HG02571 (cell line): ENCODE data around the gene DTNB.
"Not testable (repeated sequence)": the region's sequence is repeated elsewhere in the genome, so short reads cannot be mapped to it uniquely, and the experiment has no call there.

Source experiments
- ATAC-seq: cut with Tn5 transposase; IDR thresholded peaks from one replicate; pipeline ENCODE4 v1.9.1; 2021; ENCODE audit warnings: mild to moderate bottlenecking, moderate library complexity; ENCODE audit not compliant: unreplicated experiment

Gene DTNB

GRCh38 chr2:25549571-25549970 lies 123.8 kb downstream of the DTNB start:
- not testable (repeated sequence) for ATAC-seq

- ATAC-seq, result no peak
These were observed 124.8 kb downstream of the DTNB start for GRCh38 chr2:25548601-25549000.

GRCh38 chr2:25546852-25547251 lies 126.5 kb downstream of the DTNB start:
- ATAC-seq, result no peak

GRCh38 chr2:25545899-25546298 lies 127.5 kb downstream of the DTNB start:
- ATAC-seq, result no peak

GRCh38 chr2:25544445-25544844 lies 128.9 kb downstream of the DTNB start:
- ATAC-seq, result no peak

DNA sequence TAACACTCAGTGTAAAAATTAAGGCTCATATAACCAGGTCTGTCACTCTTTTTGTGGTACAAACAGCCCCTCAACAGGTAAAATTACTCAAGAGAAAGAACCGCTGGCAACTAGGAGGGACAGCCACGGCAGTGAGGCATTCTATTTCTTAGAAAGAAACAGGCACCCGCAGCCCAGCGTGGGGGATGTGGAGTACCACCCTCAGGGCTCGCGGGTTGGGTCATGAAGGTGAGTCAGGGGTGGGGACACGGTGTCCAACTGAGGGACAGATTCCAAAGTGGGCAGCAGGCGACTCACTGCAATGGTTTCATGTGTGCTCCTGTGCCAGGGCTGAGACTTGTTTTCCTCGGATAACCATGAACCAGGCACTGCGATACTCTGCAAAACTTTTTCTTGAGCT lies 129.4 kb downstream of the DTNB start:
- ATAC-seq, result no peak

DNA sequence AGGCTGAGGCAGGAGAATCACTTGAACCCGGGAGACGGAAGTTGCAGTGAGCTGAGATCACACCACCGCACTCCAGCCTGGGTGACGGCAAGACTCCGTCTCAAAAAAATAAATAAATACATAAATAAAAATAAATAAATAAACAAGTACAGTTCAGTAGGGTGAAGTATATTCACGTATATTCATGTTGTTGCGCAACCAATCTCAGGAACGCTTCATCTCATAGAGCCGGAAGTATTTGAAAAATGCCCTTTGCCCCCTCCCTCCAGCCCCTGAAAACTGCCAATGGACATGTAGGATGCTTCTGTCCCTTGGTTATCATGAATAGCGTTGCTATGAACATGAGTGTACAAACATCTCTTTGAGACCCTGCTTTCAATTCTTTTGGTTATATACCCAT lies 132.0 kb downstream of the DTNB start:
- no peak for ATAC-seq

- ATAC-seq, result no peak
These were observed 134.2 kb downstream of the DTNB start for GRCh38 chr2:25539136-25539535.

- ATAC-seq, result no peak
These were observed 135.9 kb downstream of the DTNB start for GRCh38 chr2:25537526-25537925.

DNA sequence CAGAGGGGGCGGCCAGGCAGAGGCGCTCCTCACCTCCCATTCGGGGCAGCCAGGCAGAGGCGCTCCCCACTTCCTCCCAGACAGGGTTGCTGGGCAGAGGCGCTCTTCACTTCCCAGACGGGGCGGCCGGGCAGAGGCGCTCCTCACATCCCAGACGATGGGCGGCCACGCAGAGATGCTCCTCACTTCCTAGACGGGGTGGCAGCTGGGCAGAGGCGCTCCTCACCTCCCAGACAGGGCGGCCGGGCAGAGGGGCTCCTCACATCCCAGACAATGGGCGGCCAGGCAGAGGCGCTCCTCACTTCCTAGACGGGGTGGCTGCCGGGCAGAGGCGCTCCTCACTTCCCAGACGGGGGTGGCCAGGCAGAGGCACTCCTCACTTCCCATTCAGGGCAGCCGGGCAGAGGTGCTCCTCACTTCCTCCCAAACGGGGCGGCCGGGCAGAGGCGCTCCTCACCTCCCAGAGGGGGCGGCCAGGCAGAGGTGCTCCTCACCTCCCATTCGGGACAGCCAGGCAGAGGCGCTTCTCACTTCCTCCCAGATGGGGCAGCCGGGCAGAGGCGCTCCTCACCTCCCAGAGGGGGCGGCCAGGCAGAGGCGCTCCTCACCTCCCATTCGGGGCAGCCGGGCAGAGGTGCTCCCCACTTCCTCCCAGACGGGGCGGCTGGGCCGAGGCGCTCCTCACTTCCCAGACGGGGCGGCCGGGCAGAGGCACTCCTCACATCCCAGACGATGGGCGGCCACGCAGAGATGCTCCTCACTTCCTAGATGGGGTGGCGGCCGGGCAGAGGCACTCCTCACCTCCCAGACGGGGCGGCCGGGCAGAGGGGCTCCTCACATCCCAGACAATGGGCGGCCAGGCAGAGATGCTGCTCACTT lies 137.7 kb downstream of the DTNB start:
- not testable (repeated sequence) for ATAC-seq

GRCh38 chr2:25534937-25535336 lies 138.4 kb downstream of the DTNB start:
- not testable (repeated sequence) for ATAC-seq

DNA sequence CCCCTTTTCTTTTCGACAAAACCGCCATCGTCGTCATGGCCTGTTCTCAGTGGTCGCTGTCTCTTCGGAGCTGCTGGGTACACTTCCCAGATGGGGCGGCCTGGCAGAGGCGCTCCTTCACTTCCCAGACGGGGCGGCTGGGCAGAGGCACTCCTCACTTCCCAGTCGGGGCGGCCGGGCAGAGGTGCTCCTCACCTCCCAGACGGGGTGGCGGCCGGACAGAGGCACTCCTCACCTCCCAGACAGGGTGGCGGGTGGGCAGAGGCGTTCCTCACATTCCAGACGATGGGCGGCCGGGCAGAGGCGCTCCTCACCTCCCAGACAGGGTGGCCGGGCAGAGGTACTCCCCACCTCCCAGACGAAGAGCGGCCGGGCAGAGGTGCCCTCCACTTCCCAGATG lies 138.9 kb downstream of the DTNB start:
- ATAC-seq, result no peak

DNA sequence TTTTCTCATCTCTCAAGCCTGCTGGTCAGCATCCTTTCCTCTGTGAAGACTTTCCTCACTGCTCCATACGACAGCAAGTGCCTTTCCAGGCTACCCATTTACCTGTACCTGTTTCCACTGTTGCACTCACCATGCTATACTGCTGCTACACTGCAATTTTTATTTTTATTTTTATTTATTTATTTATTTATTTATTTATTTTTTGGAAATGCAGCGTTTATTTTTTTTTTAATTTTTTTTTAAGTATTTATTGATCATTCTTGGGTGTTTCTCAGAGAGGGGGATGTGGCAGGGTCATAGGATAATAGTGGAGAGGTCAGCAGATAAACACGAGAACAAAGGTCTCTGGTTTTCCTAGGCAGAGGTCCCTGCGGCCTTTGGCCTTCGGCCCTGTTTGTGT lies 139.6 kb downstream of the DTNB start:
- ATAC-seq, result not testable (repeated sequence)

GRCh38 chr2:25532521-25532920 lies 140.9 kb downstream of the DTNB start:
- no peak for ATAC-seq

GRCh38 chr2:25529034-25529433 lies 144.3 kb downstream of the DTNB start:
- ATAC-seq, result no peak

DNA sequence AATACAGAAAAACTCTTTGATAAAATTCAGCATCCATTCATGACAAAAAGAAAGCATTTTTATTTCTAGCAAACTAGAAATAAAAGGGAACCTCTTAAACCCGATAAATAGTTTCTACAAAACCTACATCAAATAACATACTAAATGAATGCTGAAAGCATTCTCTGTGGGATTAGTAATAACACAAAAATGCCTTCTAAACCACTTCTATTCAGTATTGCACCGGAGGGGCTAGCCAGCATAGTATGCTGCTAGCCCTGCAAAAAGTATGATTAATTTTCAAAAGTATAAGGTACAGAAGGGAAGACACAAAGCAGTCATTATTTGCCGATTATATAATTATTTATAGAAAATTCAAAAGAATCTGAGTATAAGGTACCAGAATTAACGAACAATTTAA lies 145.2 kb downstream of the DTNB start:
- no peak for ATAC-seq

GRCh38 chr2:25524507-25524906 lies 148.9 kb downstream of the DTNB start:
- ATAC-seq, result no peak

DNA sequence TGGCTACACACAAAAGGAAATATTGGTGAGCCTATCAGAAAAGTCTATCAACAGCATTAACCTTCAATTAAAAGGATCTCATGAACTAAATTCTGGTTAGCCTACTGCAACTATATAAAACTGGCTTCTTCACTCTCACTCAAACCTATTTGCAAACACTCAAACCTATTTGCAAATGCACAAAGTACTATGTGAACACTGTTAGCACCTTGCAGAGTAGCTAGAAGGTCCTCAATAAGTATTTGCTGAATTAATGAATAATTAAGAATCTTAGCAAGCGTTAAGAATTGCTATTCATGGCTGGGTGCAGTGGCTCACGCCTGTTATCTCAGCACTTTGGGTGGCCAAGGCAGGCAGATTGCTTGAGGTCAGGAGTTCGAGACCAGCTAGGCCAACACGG lies 150.3 kb downstream of the DTNB start:
- no peak for ATAC-seq

DNA sequence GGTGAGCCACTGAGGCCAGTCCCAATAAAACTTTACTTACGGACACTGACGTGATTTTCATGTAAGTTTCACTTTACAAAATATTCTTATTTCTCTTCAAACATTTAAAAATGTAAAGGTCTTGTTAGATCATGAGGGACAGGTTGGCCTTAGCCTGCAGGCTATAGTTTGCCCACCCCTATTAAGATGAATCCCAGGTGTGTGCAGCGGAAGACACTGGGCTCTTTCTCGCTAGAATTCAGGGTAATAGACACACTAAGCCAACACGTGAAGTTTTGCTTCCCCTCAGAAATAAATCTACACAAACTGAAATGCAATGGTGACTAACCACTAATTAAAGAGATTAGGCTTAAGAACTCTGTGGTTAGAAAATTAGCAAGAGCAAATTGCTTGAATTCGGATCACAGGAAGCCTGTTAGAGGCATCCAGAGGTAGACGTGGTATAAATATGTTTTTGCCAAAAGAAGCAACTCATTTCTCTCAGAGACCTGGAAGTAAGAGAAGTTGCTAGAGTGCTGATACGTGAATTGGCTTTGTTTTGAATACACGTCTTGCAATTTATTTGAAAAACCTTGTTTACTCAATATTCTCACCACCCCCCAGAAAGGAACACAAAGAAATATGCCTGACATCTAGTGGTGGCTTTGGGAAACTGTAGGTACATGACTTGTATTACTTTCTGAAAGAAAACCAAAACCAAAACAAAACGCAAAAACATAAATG lies 151.6 kb downstream of the DTNB start:
- peak; percentile 53 for ATAC-seq

DNA sequence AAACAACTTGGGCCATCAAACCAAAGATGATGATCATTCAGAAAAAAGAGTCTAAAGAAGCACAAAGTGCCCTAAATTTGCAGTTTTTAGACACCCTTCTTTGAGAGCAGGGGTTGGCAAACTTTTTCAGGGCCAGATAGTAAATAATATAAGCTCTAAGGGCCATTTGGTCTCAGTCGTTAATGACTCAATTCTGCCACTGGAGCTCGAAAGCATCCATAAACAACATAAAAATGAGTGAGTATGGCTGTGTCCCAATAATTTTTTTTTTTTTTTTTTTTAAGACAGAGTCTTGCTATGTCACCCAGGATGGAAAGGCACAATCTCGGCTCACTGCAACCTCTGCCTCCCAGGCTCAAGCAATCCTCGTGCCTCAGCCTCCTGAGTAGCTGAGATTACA lies 152.3 kb downstream of the DTNB start:
- ATAC-seq, result no peak

- ATAC-seq, result no peak
These were observed 155.7 kb downstream of the DTNB start for GRCh38 chr2:25517701-25518100.

- no peak for ATAC-seq
These were observed 159.2 kb downstream of the DTNB start for GRCh38 chr2:25514043-25514637.
